Gastroesophageal sphincter (tissue), 4 donors: ENCODE data around the gene TPP1. TPM values are rescaled to one million over a fixed set of nuclear protein-coding genes. Genes with fewer than 3 reads are reported as not detected.
A peak's percentile ranks its signal among the peaks of the same experiment; 100 is the strongest.

ENCODE experiments used
- ATAC-seq: fragments of 150-250 bp; one replicate; pipeline ENCODE4 v1.9.1; 2016; ENCODE audit warnings: mild to moderate bottlenecking, moderate library complexity
- H3K27ac ChIP-seq, 4 donors: fragments of 200-600 bp; sonication (generic) in 3 of 4; 1 replicate in 3 of 4; 2 replicates in 1 of 4; pipeline ENCODE4 v1.5.1; 2016 to 2019
- H3K27me3 ChIP-seq: fragments of 200-600 bp; sonication (generic); one replicate; pipeline ENCODE4 v1.5.1; 2019
- H3K36me3 ChIP-seq, 2 donors: fragments of 200-600 bp; sonication (generic); one replicate each; pipeline ENCODE4 v1.5.1; 2019; ENCODE audit warnings: control low read depth in 1 of 2
- H3K4me1 ChIP-seq, 3 donors: fragments of 200-600 bp; sonication (generic); 1 replicate in 2 of 3; 2 replicates in 1 of 3; pipeline ENCODE4 v1.5.1; 2016 to 2019; ENCODE audit warnings: control low read depth in 2 of 3
- H3K4me3 ChIP-seq, 2 donors: fragments of 200-600 bp; sonication (generic); one replicate each; pipeline ENCODE4 v1.5.1; 2019; ENCODE audit warnings: mild to moderate bottlenecking in 1 of 2, moderate library complexity in 1 of 2
- H3K9me3 ChIP-seq, 3 donors: fragments of 200-600 bp; sonication (generic); one replicate each; pipeline ENCODE4 v1.5.1; 2017 to 2019; ENCODE audit warnings: control low read depth in 2 of 3
- CTCF ChIP-seq, 4 experiments: fragments of 200-600 bp in 2 of 4; fragments of 450-650 bp in 2 of 4; sonication (generic) in 1 of 4; IDR thresholded peaks; one replicate each; pipeline ENCODE4 v1.5.1; 2017 to 2019; ENCODE audit warnings: antibody characterized with exemption in 4 of 4, mild to moderate bottlenecking in 2 of 4, moderate library complexity in 2 of 4
- EP300 ChIP-seq: sonication (generic); formaldehyde crosslinking; IDR thresholded peaks from one replicate; pipeline ENCODE4 v1.6.1; 2017; ENCODE audit warnings: antibody characterized with exemption, mild to moderate bottlenecking
- POLR2A ChIP-seq, 2 donors: fragments of 450-650 bp; IDR thresholded peaks; one replicate each; pipeline ENCODE4 v1.6.1; 2017; ENCODE audit warnings: antibody characterized with exemption in 2 of 2, mild to moderate bottlenecking in 2 of 2, moderate library complexity in 1 of 2
- POLR2AphosphoS5 ChIP-seq: sonication (generic); formaldehyde crosslinking; IDR thresholded peaks from one replicate; pipeline ENCODE4 v1.6.1; 2017; ENCODE audit warnings: antibody characterized with exemption
- WGBS, 2 donors: methylation state at CpG; one replicate each; pipeline ENCODE4 v1.1.5; 2018; ENCODE audit warnings: low coverage in 1 of 2; 5-methylcytosine and 5-hydroxymethylcytosine counted together
- total RNA-seq, 4 donors: library from RNA; depleted of rRNA; stranded (reverse); fragments of >200 nt; gene quantifications; one replicate each; pipeline ENCODE4 v1.1.0, GENCODE V29; 2016

TPP1 gene
- total RNA-seq, 4 donors from 2014 or later, result 67.6 to 84.4 (median 76.9) TPM

GRCh38 chr11:6601041-6601461 is 18.2 kb downstream of the TPP1 start:
- TF ChIP-seq CTCF (IDR thresholded peaks at IDR 0.05) (no peak), POLR2AphosphoS5 (no peak), POLR2A (IDR thresholded peaks at IDR 0.05) (no peak), EP300 (no peak)
- Histone ChIP-seq H3K9me3 (no peaks in the 10 kb centered on the region), H3K27ac (no peak overlapping the region), H3K36me3 (peaks cover 3 to 45% of the 10 kb centered on the region in 2 donors), H3K4me3 (no peak overlapping the region), H3K4me1 (peaks cover 10 to 85% (median 27%) of the 10 kb centered on the region in 3 donors), H3K27me3 (no peaks in the 10 kb centered on the region)
- no peak for ATAC-seq
- 100% methylated on average over 1 of the region's 13 CpGs; no CpG with 5 or more reads in 1 of the 2 donors for WGBS, 2 donors

DNA sequence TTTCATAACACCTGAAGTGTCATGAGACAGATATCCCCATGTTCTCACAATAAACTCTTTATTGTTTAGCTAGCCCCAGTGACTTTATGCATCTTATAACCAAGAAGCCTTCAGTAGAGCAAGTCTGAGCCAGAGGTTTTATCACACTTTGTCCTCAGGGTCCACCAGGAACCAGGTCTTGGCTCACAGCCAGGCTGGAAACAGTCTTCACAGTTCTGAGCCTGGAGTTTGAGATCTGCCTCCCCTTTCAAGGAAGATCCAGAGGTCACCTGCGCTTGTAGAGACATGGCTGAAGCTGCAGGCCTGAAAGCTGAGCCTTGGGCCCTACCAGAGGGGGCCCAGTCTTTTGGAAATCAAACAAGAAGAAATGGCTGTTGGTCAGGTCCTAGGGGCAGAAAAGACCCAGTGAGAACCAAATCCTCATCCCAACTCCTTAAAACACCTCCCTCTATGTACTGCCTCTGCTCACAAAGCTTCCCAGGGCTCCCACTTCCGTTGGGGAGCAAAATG is 19.3 kb downstream of the TPP1 start:
- Histone ChIP-seq H3K27ac (peak overlapping the region in 1 of 4 donors; percentile 31), H3K4me3 (no peak overlapping the region), H3K36me3 (peaks cover 3 to 45% of the 10 kb centered on the region in 2 donors), H3K9me3 (no peaks in the 10 kb centered on the region), H3K4me1 (peaks cover 12 to 79% (median 28%) of the 10 kb centered on the region in 3 donors), H3K27me3 (no peaks in the 10 kb centered on the region)
- TF ChIP-seq POLR2AphosphoS5 (no peak), CTCF (IDR thresholded peaks at IDR 0.05) (no peak), EP300 (no peak), POLR2A (IDR thresholded peaks at IDR 0.05) (no peak)
- WGBS, 2 donors, result 86% methylated on average over 1 of the region's 2 CpGs; no CpG with 5 or more reads in 1 of the 2 donors
- no peak for ATAC-seq

DNA sequence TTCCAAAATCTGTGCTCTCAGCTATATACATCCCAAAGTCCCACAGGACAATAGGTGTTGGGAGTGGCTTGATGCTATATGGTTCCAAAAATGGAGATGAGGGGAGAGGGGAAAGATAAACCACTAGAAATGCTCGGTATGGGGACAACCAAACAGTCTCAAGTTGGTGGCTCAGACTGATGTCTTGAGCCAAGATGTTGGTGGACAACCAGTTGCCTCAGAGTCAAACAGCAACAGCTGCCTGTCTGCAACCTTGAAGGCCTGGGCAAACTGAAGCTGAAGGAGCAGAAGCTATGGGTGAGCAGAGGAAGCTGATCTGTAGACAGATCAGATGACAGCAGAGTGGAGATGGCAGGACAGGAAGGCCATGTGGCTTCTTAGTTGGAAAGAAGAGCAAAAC is 19.8 kb downstream of the TPP1 start:
- no peak for TF ChIP-seq EP300
- TF ChIP-seq CTCF (IDR thresholded peaks at IDR 0.05), result no peak
- TF ChIP-seq POLR2AphosphoS5, result no peak
- TF ChIP-seq POLR2A (IDR thresholded peaks at IDR 0.05), result no peak
- no peak overlapping the region for H3K4me3 ChIP-seq
- H3K9me3 ChIP-seq, result no peaks in the 10 kb centered on the region
- ATAC-seq, result no peak
- peaks cover 12 to 77% (median 28%) of the 10 kb centered on the region in 3 donors for H3K4me1 ChIP-seq
- no peaks in the 10 kb centered on the region for H3K27me3 ChIP-seq
- H3K36me3 ChIP-seq, result peaks cover 3 to 48% of the 10 kb centered on the region in 2 donors
- 82% methylated on average over 1 of the region's 1 CpG; no CpG with 5 or more reads in 1 of the 2 donors for WGBS, 2 donors
- H3K27ac ChIP-seq, result peak overlapping the region in 2 of 4 donors; percentile 31 to 72

- H3K27me3 ChIP-seq, result no peaks in the 10 kb centered on the region
- peaks cover 12 to 81% (median 28%) of the 10 kb centered on the region in 3 donors for H3K4me1 ChIP-seq
- 83 to 93% methylated on average over 2 to 3 of the region's 3 CpGs for WGBS, 2 donors
- no peak for ATAC-seq
- peaks cover 3 to 56% of the 10 kb centered on the region in 2 donors for H3K36me3 ChIP-seq
- TF ChIP-seq POLR2AphosphoS5, result no peak
- TF ChIP-seq CTCF (IDR thresholded peaks at IDR 0.05), result no peak
- TF ChIP-seq POLR2A (IDR thresholded peaks at IDR 0.05), result no peak
- TF ChIP-seq EP300, result no peak
- H3K9me3 ChIP-seq, result no peaks in the 10 kb centered on the region
- H3K4me3 ChIP-seq, result no peak overlapping the region
- peak overlapping the region in 2 of 4 donors; percentile 67 to 72 for H3K27ac ChIP-seq
Measured at GRCh38 chr11:6598555-6598954, 20.7 kb downstream of the TPP1 start.

- ATAC-seq, result peak; percentile 50
- TF ChIP-seq POLR2A (IDR thresholded peaks at IDR 0.05), result no peak
- TF ChIP-seq EP300, result no peak
- no peak for TF ChIP-seq POLR2AphosphoS5
- no peak for TF ChIP-seq CTCF (IDR thresholded peaks at IDR 0.05)
- Histone ChIP-seq H3K27me3 (no peaks in the 10 kb centered on the region), H3K4me1 (peaks cover 9 to 66% (median 16%) of the 10 kb centered on the region in 3 donors), H3K9me3 (no peaks in the 10 kb centered on the region), H3K27ac (peak overlapping the region; percentile 62 to 78 (median 70)), H3K4me3 (no peak overlapping the region), H3K36me3 (peaks cover 3 to 57% of the 10 kb centered on the region in 2 donors)
- WGBS, 2 donors, result 3 to 19% methylated on average over 4 to 5 of the region's 5 CpGs
Measured at GRCh38 chr11:6596239-6596877, 22.9 kb downstream of the TPP1 start.
